Measurements from ENCODE around the gene CDH13.

CDH13 gene

DNA sequence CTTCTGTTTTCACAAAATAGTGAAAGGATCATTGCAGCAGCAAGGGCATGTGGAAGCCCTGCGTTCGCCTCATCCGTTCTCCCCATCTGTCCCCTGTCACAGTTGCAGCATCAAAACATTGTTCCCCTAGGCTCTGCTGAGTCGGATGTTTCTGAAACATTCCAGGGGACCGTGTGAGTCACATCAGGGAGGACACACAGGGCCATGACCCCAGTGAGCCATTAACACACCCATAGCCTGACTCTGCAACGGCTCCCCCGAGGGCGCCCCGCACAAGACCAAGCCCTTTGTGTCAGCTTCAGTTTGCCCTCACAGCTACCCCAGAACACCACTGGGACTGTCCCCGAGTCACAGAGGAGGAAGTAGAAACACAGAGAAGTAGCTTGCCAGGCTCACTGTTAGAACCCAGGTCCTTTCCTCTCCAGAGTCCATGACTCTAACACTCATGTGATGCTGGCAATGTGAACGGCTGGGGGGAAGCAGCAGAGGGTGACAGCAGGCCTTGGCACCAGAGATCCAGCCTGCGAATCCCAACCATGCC lies 1117.7 kb downstream of the CDH13 start:
- no peaks in the 10 kb centered on the region for H3K79me2 ChIP-seq (ENCODE audit: control insufficient read depth, insufficient read depth, low read length)
- no peak overlapping the region for H3K9ac ChIP-seq (ENCODE audit: low read length)
- H3K4ac ChIP-seq (ENCODE audit: low read depth, low read length): no peak overlapping the region
- no peak overlapping the region for H3K23ac ChIP-seq (ENCODE audit: low read length)
- H3K4me1 ChIP-seq (ENCODE audit: control insufficient read depth, low read depth, low read length): no peaks in the 10 kb centered on the region
- H2BK5ac ChIP-seq (ENCODE audit: low read length): no peak overlapping the region
- no peak overlapping the region for H4K8ac ChIP-seq (ENCODE audit: low read depth, low read length)
- peak; percentile 82 for DNase-seq
- no peak overlapping the region for H2BK120ac ChIP-seq (ENCODE audit: low read depth, low read length)
- no peak overlapping the region for H3K4me2 ChIP-seq (ENCODE audit: low read length)
- no peaks in the 10 kb centered on the region for H3K36me3 ChIP-seq (ENCODE audit: control insufficient read depth, insufficient read depth, low read length)
- H3K27me3 ChIP-seq (ENCODE audit: insufficient read depth, low read length, poor library complexity): no peaks in the 10 kb centered on the region
- H3K56ac ChIP-seq (ENCODE audit: low read length): no peak overlapping the region
- H3K18ac ChIP-seq (ENCODE audit: low read length): no peak overlapping the region
- H3K4me3 ChIP-seq (ENCODE audit: low read length): no peak overlapping the region
- H3K27ac ChIP-seq (ENCODE audit: low read depth, low read length): no peak overlapping the region
- H3K79me1 ChIP-seq (ENCODE audit: low read length): no peaks in the 10 kb centered on the region
- no peak overlapping the region for H2BK15ac ChIP-seq (replicated peaks; ENCODE audit: low read depth)
- H4K5ac ChIP-seq (ENCODE audit: low read length): no peak overlapping the region
- no CpG with 5 or more reads among the region's 12 CpGs for WGBS (ENCODE audit: extremely low coverage, insufficient coverage, low lambda C conversion rate)
- H2AK5ac ChIP-seq (ENCODE audit: low read length): no peak overlapping the region

DNA sequence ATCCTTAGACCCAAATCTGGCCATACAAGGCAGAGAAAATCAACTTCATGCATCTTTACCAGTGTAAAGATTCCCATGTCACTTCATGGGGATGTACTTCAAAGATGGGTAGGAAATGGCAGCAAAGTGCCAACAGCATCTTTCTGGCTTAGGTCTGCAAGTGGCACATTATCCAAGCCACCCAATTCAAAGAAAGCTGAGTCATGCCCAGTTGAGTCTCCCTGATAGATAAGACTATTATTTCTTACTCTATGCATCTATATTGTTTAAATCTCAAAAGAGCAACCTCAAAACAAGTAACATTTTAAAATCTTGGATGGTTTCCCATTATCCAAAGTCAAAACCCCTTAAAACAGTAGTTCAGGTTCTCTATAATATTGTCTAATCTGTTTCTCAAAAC lies 1119.8 kb downstream of the CDH13 start:
- Histone ChIP-seq H3K79me2 (ENCODE audit: control insufficient read depth, insufficient read depth, low read length) (no peaks in the 10 kb centered on the region), H3K18ac (ENCODE audit: low read length) (no peak overlapping the region), H3K4me2 (ENCODE audit: low read length) (no peak overlapping the region), H2BK120ac (ENCODE audit: low read depth, low read length) (no peak overlapping the region), H2AK5ac (ENCODE audit: low read length) (no peak overlapping the region), H3K79me1 (ENCODE audit: low read length) (no peaks in the 10 kb centered on the region), H3K4me1 (ENCODE audit: control insufficient read depth, low read depth, low read length) (no peaks in the 10 kb centered on the region), H3K4me3 (ENCODE audit: low read length) (no peak overlapping the region), H3K23ac (ENCODE audit: low read length) (no peak overlapping the region), H3K4ac (ENCODE audit: low read depth, low read length) (no peak overlapping the region), H4K8ac (ENCODE audit: low read depth, low read length) (no peak overlapping the region), H3K9ac (ENCODE audit: low read length) (no peak overlapping the region), H4K5ac (ENCODE audit: low read length) (no peak overlapping the region), H3K27me3 (ENCODE audit: insufficient read depth, low read length, poor library complexity) (no peaks in the 10 kb centered on the region), H2BK15ac (replicated peaks; ENCODE audit: low read depth) (no peak overlapping the region), H2BK5ac (ENCODE audit: low read length) (no peak overlapping the region), H3K36me3 (ENCODE audit: control insufficient read depth, insufficient read depth, low read length) (no peaks in the 10 kb centered on the region), H3K56ac (ENCODE audit: low read length) (no peak overlapping the region), H3K27ac (ENCODE audit: low read depth, low read length) (no peak overlapping the region)
- DNase-seq: no peak

DNA sequence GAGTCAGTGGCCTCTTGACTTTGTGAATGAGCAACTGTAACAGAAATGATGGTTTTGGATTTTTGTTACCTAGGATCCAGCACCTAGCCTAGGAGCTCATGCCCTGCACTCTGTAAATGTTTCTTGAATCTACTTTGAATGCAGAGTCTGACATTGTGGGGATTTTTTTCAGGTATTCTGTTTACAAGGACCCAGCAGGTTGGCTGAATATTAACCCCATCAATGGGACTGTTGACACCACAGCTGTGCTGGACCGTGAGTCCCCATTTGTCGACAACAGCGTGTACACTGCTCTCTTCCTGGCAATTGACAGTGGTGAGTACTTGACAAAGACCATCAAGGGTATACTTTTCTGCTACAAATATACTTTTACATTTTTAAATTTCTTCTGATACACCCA lies 1121.2 kb downstream of the CDH13 start:
- H4K8ac ChIP-seq (ENCODE audit: low read depth, low read length): no peak overlapping the region
- no peak overlapping the region for H3K9ac ChIP-seq (ENCODE audit: low read length)
- H3K23ac ChIP-seq (ENCODE audit: low read length): no peak overlapping the region
- no peaks in the 10 kb centered on the region for H3K36me3 ChIP-seq (ENCODE audit: control insufficient read depth, insufficient read depth, low read length)
- H3K4me1 ChIP-seq (ENCODE audit: control insufficient read depth, low read depth, low read length): no peaks in the 10 kb centered on the region
- no peak overlapping the region for H3K4ac ChIP-seq (ENCODE audit: low read depth, low read length)
- WGBS (ENCODE audit: extremely low coverage, insufficient coverage, low lambda C conversion rate): no CpG with 5 or more reads among the region's 3 CpGs
- no peaks in the 10 kb centered on the region for H3K27me3 ChIP-seq (ENCODE audit: insufficient read depth, low read length, poor library complexity)
- no peak overlapping the region for H2AK5ac ChIP-seq (ENCODE audit: low read length)
- H3K79me2 ChIP-seq (ENCODE audit: control insufficient read depth, insufficient read depth, low read length): no peaks in the 10 kb centered on the region
- H3K4me3 ChIP-seq (ENCODE audit: low read length): no peak overlapping the region
- H3K4me2 ChIP-seq (ENCODE audit: low read length): no peak overlapping the region
- no peak overlapping the region for H3K56ac ChIP-seq (ENCODE audit: low read length)
- no peaks in the 10 kb centered on the region for H3K79me1 ChIP-seq (ENCODE audit: low read length)
- H3K27ac ChIP-seq (ENCODE audit: low read depth, low read length): no peak overlapping the region
- no peak for DNase-seq
- no peak overlapping the region for H4K5ac ChIP-seq (ENCODE audit: low read length)
- H3K18ac ChIP-seq (ENCODE audit: low read length): no peak overlapping the region
- H2BK15ac ChIP-seq (replicated peaks; ENCODE audit: low read depth): no peak overlapping the region
- H2BK120ac ChIP-seq (ENCODE audit: low read depth, low read length): no peak overlapping the region
- no peak overlapping the region for H2BK5ac ChIP-seq (ENCODE audit: low read length)

GRCh38 chr16:83755391-83755790 lies 1128.6 kb downstream of the CDH13 start:
- Histone ChIP-seq H2BK5ac (ENCODE audit: low read length) (no peak overlapping the region), H3K27me3 (ENCODE audit: insufficient read depth, low read length, poor library complexity) (no peaks in the 10 kb centered on the region), H3K4me2 (ENCODE audit: low read length) (no peak overlapping the region), H2AK5ac (ENCODE audit: low read length) (no peak overlapping the region), H3K27ac (ENCODE audit: low read depth, low read length) (no peak overlapping the region), H3K9ac (ENCODE audit: low read length) (no peak overlapping the region), H3K23ac (ENCODE audit: low read length) (no peak overlapping the region), H3K4me3 (ENCODE audit: low read length) (no peak overlapping the region), H2BK120ac (ENCODE audit: low read depth, low read length) (no peak overlapping the region), H4K5ac (ENCODE audit: low read length) (no peak overlapping the region), H3K56ac (ENCODE audit: low read length) (no peak overlapping the region), H3K4me1 (ENCODE audit: control insufficient read depth, low read depth, low read length) (no peaks in the 10 kb centered on the region), H3K79me2 (ENCODE audit: control insufficient read depth, insufficient read depth, low read length) (no peaks in the 10 kb centered on the region), H3K18ac (ENCODE audit: low read length) (no peak overlapping the region), H2BK15ac (replicated peaks; ENCODE audit: low read depth) (no peak overlapping the region), H4K8ac (ENCODE audit: low read depth, low read length) (no peak overlapping the region), H3K4ac (ENCODE audit: low read depth, low read length) (no peak overlapping the region), H3K36me3 (ENCODE audit: control insufficient read depth, insufficient read depth, low read length) (no peaks in the 10 kb centered on the region), H3K79me1 (ENCODE audit: low read length) (no peaks in the 10 kb centered on the region)
- DNase-seq: no peak

DNA sequence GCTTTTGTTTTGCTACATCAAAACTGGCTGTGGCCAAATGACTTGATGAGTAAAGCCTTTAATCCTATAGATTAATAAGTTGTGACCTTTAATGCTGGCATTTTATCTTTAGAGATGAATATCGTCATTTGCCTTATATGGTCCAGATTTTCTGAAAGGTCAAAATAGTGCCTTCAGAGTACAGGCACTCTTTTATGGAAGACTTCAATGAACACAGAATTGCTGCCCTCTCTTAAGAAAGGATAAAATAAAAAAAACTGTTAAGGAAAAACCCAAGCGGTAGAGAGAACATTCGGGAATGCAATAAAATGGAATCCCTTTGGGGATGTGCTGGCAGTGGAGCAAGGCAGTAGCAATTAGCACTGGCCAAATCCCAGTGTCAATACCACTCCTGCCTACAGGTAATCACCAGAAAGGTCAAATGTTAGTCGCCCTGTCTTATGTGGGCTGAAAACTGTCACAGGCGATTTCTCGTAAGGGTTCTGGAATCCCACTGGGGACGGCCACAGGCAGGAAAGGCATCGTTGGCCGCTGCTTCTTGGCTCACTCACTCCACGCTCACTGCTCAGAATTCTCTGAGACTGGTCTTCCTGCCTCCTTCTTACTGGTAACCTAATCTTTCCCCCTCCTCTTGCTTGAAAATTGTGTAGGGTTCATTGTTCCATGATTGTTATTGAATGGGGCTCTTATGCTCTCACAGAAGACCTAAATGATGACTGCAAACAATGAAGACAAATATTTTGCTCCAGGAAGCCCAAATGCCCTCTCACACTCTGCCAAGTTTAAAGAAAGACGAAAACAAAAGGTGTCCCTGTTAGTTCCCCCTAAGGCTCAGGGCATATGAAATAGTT lies 1135.6 kb downstream of the CDH13 start:
- no peak overlapping the region for H3K4me2 ChIP-seq (ENCODE audit: low read length)
- no peak overlapping the region for H3K18ac ChIP-seq (ENCODE audit: low read length)
- H4K8ac ChIP-seq (ENCODE audit: low read depth, low read length): no peak overlapping the region
- no peaks in the 10 kb centered on the region for H3K4me1 ChIP-seq (ENCODE audit: control insufficient read depth, low read depth, low read length)
- no peak overlapping the region for H3K4ac ChIP-seq (ENCODE audit: low read depth, low read length)
- no peak overlapping the region for H3K4me3 ChIP-seq (ENCODE audit: low read length)
- H3K79me2 ChIP-seq (ENCODE audit: control insufficient read depth, insufficient read depth, low read length): no peaks in the 10 kb centered on the region
- H3K56ac ChIP-seq (ENCODE audit: low read length): no peak overlapping the region
- no peaks in the 10 kb centered on the region for H3K36me3 ChIP-seq (ENCODE audit: control insufficient read depth, insufficient read depth, low read length)
- no peak overlapping the region for H3K9ac ChIP-seq (ENCODE audit: low read length)
- no peak overlapping the region for H4K5ac ChIP-seq (ENCODE audit: low read length)
- H2BK15ac ChIP-seq (replicated peaks; ENCODE audit: low read depth): no peak overlapping the region
- no peak overlapping the region for H2BK5ac ChIP-seq (ENCODE audit: low read length)
- WGBS (ENCODE audit: extremely low coverage, insufficient coverage, low lambda C conversion rate): no CpG with 5 or more reads among the region's 11 CpGs
- H3K23ac ChIP-seq (ENCODE audit: low read length): no peak overlapping the region
- H2AK5ac ChIP-seq (ENCODE audit: low read length): no peak overlapping the region
- no peak overlapping the region for H2BK120ac ChIP-seq (ENCODE audit: low read depth, low read length)
- H3K79me1 ChIP-seq (ENCODE audit: low read length): no peaks in the 10 kb centered on the region
- DNase-seq: no peak
- H3K27ac ChIP-seq (ENCODE audit: low read depth, low read length): no peak overlapping the region
- no peaks in the 10 kb centered on the region for H3K27me3 ChIP-seq (ENCODE audit: insufficient read depth, low read length, poor library complexity)

DNA sequence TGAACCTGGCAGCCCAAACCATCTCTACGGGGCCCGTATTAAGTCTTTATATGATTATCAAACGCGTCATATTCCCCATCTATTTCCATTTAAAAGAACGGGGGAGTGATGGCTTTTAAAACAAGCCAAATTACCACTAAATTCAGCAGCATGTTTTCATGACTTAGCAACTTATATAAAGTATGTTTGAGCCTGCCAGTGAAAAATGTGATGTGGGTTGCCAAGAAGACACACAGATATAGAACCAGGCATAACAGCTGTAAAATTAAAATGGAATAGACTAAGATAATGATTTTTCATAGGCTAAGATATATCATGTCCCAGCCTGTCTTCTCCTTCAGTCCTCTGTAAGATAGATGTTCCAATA lies 1136.2 kb downstream of the CDH13 start:
- Histone ChIP-seq H3K56ac (ENCODE audit: low read length) (no peak overlapping the region), H3K4me1 (ENCODE audit: control insufficient read depth, low read depth, low read length) (no peaks in the 10 kb centered on the region), H4K8ac (ENCODE audit: low read depth, low read length) (no peak overlapping the region), H3K27ac (ENCODE audit: low read depth, low read length) (no peak overlapping the region), H3K4ac (ENCODE audit: low read depth, low read length) (no peak overlapping the region), H3K79me2 (ENCODE audit: control insufficient read depth, insufficient read depth, low read length) (no peaks in the 10 kb centered on the region), H2BK5ac (ENCODE audit: low read length) (no peak overlapping the region), H3K79me1 (ENCODE audit: low read length) (no peaks in the 10 kb centered on the region), H3K4me2 (ENCODE audit: low read length) (no peak overlapping the region), H3K23ac (ENCODE audit: low read length) (no peak overlapping the region), H3K18ac (ENCODE audit: low read length) (no peak overlapping the region), H3K36me3 (ENCODE audit: control insufficient read depth, insufficient read depth, low read length) (no peaks in the 10 kb centered on the region), H3K27me3 (ENCODE audit: insufficient read depth, low read length, poor library complexity) (no peaks in the 10 kb centered on the region), H3K9ac (ENCODE audit: low read length) (no peak overlapping the region), H2BK15ac (replicated peaks; ENCODE audit: low read depth) (no peak overlapping the region), H2AK5ac (ENCODE audit: low read length) (no peak overlapping the region), H2BK120ac (ENCODE audit: low read depth, low read length) (no peak overlapping the region), H3K4me3 (ENCODE audit: low read length) (no peak overlapping the region), H4K5ac (ENCODE audit: low read length) (no peak overlapping the region)
- no CpG with 5 or more reads among the region's 5 CpGs for WGBS (ENCODE audit: extremely low coverage, insufficient coverage, low lambda C conversion rate)
- no peak for DNase-seq

All from mesendoderm (in vitro differentiated cells).